Neutrophil (primary cell): ENCODE data around the gene EDDM13.

ENCODE experiments used
- H3K27ac ChIP-seq: fragments of 200-600 bp; sonication (generic); 2 replicates; pipeline ENCODE4 v1.5.1; 2016; ENCODE audit warnings: mild to moderate bottlenecking, moderate library complexity
- H3K27me3 ChIP-seq: fragments of 200-600 bp; sonication (generic); 2 replicates; pipeline ENCODE4 v1.6.0; 2016; ENCODE audit warnings: mild to moderate bottlenecking
- H3K36me3 ChIP-seq: fragments of 200-600 bp; sonication (generic); 2 replicates; pipeline ENCODE4 v1.5.1; 2017
- H3K4me1 ChIP-seq, 2 experiments: fragments of 200-600 bp in 1 of 2; sonication (generic) in 1 of 2; 1 replicate in 1 of 2; 2 replicates in 1 of 2; pipeline versions ENCODE4 v1.5.1 to v1.6.1; 2013 to 2016; ENCODE audit warnings: low read depth in 1 of 2, low read length in 1 of 2, mild to moderate bottlenecking in 1 of 2, moderate library complexity in 1 of 2; ENCODE audit not compliant: control insufficient read depth in 1 of 2, insufficient read depth in 1 of 2
- H3K4me3 ChIP-seq, 2 experiments: fragments of 200-600 bp in 1 of 2; sonication (generic) in 1 of 2; 1 replicate in 1 of 2; 2 replicates in 1 of 2; pipeline ENCODE4 v1.5.1; 2013 to 2016; ENCODE audit warnings: low read depth in 1 of 2, low read length in 1 of 2, mild to moderate bottlenecking in 1 of 2, moderate library complexity in 1 of 2
- H3K9me3 ChIP-seq: fragments of 200-600 bp; sonication (generic); 2 replicates; pipeline ENCODE4 v1.5.1; 2016
- CTCF ChIP-seq: fragments of 200-600 bp; sonication (generic); IDR thresholded peaks from 2 replicates; pipeline ENCODE4 v1.5.1; 2016; ENCODE audit warnings: antibody characterized with exemption

Gene EDDM13

GRCh38 chr19:56295531-56296455, 23.2 kb downstream of the EDDM13 start:
- no peak overlapping the region for H3K27ac ChIP-seq
- H3K36me3 ChIP-seq = no peaks in the 10 kb centered on the region
- H3K4me3 ChIP-seq = no peak overlapping the region
- no peak for TF ChIP-seq CTCF
- no peaks in the 10 kb centered on the region for H3K9me3 ChIP-seq
- no peaks in the 10 kb centered on the region for H3K27me3 ChIP-seq
- H3K4me1 ChIP-seq = no peaks in the 10 kb centered on the region

DNA sequence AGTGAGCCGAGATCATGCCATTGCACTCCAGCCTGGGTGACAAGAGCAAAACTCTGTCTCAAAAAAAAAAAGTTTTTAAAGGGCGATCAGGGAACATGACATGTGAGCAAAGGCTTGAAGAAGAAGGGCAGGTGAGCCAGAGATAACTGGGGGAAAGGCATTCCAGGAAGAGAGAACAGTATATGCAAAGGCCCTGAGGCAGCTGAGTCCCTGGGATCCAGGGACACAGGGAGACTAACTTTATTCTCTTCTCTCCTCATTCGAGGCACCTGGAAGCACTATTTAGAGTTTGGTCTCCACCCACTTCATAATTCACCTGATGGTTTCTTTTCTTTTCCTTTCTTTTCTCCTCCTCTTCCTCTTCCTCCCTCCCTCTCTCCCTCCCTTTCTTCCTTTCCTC, 24.5 kb downstream of the EDDM13 start:
- Histone ChIP-seq H3K36me3 (no peaks in the 10 kb centered on the region), H3K9me3 (no peaks in the 10 kb centered on the region), H3K27me3 (no peaks in the 10 kb centered on the region), H3K4me3 (no peak overlapping the region), H3K4me1 (peaks cover 4 to 7% of the 10 kb centered on the region in 2 experiments), H3K27ac (no peak overlapping the region)
- no peak for TF ChIP-seq CTCF

- Histone ChIP-seq H3K4me1 (peaks cover 4 to 7% of the 10 kb centered on the region in 2 experiments), H3K9me3 (no peaks in the 10 kb centered on the region), H3K36me3 (no peaks in the 10 kb centered on the region), H3K4me3 (no peak overlapping the region), H3K27ac (no peak overlapping the region), H3K27me3 (no peaks in the 10 kb centered on the region)
- no peak for TF ChIP-seq CTCF
Observed at GRCh38 chr19:56299688-56300087, 27.1 kb downstream of the EDDM13 start.

GRCh38 chr19:56301155-56301554, 28.6 kb downstream of the EDDM13 start:
- no peak overlapping the region for H3K27ac ChIP-seq
- no peaks in the 10 kb centered on the region for H3K27me3 ChIP-seq
- no peak for TF ChIP-seq CTCF
- H3K36me3 ChIP-seq = no peaks in the 10 kb centered on the region
- peaks cover 4 to 7% of the 10 kb centered on the region in 2 experiments for H3K4me1 ChIP-seq
- H3K4me3 ChIP-seq = no peak overlapping the region
- no peaks in the 10 kb centered on the region for H3K9me3 ChIP-seq

DNA sequence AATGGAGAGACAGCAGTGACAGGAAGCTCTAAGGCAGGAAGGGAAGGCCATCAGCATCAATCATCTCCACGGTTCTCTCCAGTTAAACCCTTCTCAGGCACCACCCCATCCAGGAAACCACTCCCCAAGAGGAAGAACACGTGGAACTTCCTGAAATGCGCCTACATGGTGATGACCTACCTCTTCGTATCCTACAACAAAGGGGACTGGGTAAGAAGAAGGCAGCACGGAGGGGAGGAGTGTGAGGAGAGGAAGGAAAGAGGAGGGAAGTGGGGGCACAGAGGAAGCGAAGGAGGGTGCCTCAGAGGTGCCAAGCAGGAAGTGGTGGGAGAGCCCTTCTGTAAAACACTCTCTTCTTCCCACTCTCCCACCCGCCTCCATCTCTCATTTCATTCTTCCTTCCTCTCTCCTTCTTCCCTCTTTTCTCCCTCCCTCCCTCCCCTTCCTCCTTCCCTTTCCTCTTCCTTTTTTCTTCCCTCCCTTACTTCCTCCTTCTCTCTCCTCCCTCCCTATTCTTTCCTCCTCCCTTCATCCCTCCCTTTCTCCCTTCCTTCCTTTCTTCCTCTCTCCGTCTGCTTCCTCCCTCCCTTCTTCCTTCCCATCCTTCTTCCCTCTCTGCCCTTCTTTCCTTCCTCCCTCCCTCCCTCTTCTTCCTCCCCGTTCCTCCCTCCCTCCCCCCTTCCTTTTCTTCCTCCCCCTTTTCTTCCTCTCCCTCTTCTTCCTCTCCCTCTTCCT, 29.5 kb downstream of the EDDM13 start:
- Histone ChIP-seq H3K4me3 (no peak overlapping the region), H3K4me1 (peaks cover 4 to 7% of the 10 kb centered on the region in 2 experiments), H3K9me3 (no peaks in the 10 kb centered on the region), H3K27me3 (no peaks in the 10 kb centered on the region), H3K27ac (peak overlapping the region; percentile 54), H3K36me3 (no peaks in the 10 kb centered on the region)
- no peak for TF ChIP-seq CTCF
